Measurements from ENCODE around the gene TMC8.
A peak's percentile ranks its signal among the peaks of the same experiment; 100 is the strongest.

TMC8 gene

DNA sequence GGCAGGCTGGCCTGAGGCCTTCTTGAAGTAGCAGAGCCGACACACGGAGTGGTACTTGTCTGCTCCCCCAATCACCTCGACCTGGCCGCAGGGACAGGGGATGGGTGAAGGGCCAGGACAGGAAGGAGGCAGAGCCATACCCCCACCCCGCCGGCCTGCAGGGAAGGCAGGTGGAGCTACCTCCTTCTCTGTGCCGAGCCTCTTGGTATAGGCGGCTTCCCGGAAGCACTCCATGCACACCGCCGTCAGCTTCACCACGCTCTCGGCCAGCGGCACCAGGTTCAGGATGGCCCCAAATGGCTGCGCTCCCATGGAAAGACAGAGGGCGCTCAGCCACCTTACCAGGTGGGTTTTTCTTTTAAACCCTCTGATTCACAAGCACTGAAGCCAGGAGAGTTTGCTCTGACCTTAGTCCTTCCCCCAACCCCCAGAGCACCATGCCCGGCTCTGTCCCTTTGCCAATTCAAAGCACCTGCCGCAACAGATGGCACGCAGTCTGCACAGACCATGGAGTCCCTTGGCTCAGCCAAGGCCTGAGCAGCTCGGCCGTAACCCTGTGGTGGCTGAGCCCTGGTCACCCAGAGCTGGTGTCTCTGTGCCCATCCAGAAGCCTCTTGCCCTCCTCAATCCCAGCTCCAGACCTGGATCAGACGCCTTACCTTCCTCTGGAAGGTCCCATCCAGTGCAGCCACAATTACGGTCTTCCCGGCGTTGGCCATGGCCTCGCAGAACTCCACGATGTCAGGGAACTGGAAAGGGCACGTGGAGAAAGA is 44.5 kb downstream of the TMC8 start:
- Histone ChIP-seq H3K79me2 (ENCODE audit: low read length) (peaks cover 32% of the 10 kb centered on the region), H3K27ac (ENCODE audit: low read length) (peak overlapping the region; percentile 96), H3K9ac (ENCODE audit: low read length) (peak overlapping the region; percentile 65), H3K9me3 (ENCODE audit: insufficient read depth, low read length) (no peaks in the 10 kb centered on the region), H3K4me2 (ENCODE audit: low read length) (peak overlapping the region; percentile 99), H2AFZ (ENCODE audit: low read depth, low read length) (no peak overlapping the region), H3K4me3 (ENCODE audit: low read length) (peak overlapping the region; percentile 6; the same call in 1 of the 2 replicates), H3K4me1 (ENCODE audit: low read length) (peaks cover 72% of the 10 kb centered on the region), H4K20me1 (ENCODE audit: insufficient read depth, low read length) (peaks cover 14% of the 10 kb centered on the region; the same call in 1 of the 2 replicates), H3K27me3 (ENCODE audit: low read depth, low read length) (no peaks in the 10 kb centered on the region), H3K36me3 (replicated peaks; ENCODE audit: low read depth, low read length) (peaks cover 70% of the 10 kb centered on the region)
- TF ChIP-seq CTCF (IDR thresholded peaks at IDR 0.05; ENCODE audit: low read depth, low read length) (peak; percentile 42), EZH2phosphoT487 (IDR thresholded peaks at IDR 0.05; ENCODE audit: low read depth) (no peak)

- Histone ChIP-seq H3K79me2 (ENCODE audit: low read length) (peaks cover 26% of the 10 kb centered on the region), H3K27ac (ENCODE audit: low read length) (peak overlapping the region; percentile 96), H3K27me3 (ENCODE audit: low read depth, low read length) (no peaks in the 10 kb centered on the region), H3K36me3 (replicated peaks; ENCODE audit: low read depth, low read length) (peaks cover 69% of the 10 kb centered on the region), H2AFZ (ENCODE audit: low read depth, low read length) (no peak overlapping the region), H3K4me1 (ENCODE audit: low read length) (peaks cover 66% of the 10 kb centered on the region), H3K4me3 (ENCODE audit: low read length) (no peak overlapping the region), H3K4me2 (ENCODE audit: low read length) (no peak overlapping the region), H4K20me1 (ENCODE audit: insufficient read depth, low read length) (peaks cover 10% of the 10 kb centered on the region; the same call in 1 of the 2 replicates), H3K9ac (ENCODE audit: low read length) (no peak overlapping the region), H3K9me3 (ENCODE audit: insufficient read depth, low read length) (no peaks in the 10 kb centered on the region)
- TF ChIP-seq CTCF (IDR thresholded peaks at IDR 0.05; ENCODE audit: low read depth, low read length) (no peak), EZH2phosphoT487 (IDR thresholded peaks at IDR 0.05; ENCODE audit: low read depth) (no peak)
Observed at GRCh38 chr17:78175643-78175981, 45.0 kb downstream of the TMC8 start.

DNA sequence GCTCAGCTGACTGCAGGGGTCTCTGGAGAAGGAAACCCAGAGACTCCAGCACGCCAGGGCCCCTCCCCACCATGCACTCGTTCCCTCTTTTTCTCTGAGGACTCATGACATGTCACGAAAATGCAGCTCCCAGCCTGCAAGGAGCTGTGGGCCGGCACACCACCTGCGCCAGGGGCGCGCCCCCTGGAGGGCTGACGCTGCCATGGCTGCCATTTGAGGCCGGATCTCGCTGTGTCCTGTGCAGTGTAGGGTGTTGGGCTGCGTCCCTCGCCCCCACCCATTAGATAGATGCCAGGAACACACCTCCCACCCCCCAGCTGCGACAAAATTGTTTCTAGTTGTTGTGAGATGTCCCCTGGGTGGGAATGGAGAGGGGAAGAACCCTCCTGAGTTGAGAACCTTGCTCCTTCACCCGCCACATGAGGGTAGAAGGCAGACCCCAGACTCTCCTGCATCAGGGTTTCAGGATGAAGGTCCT is 46.0 kb downstream of the TMC8 start:
- no peak overlapping the region for H3K4me3 ChIP-seq (ENCODE audit: low read length)
- H3K4me2 ChIP-seq (ENCODE audit: low read length), result peak overlapping the region; percentile 24
- H3K9me3 ChIP-seq (ENCODE audit: insufficient read depth, low read length), result no peaks in the 10 kb centered on the region
- H3K79me2 ChIP-seq (ENCODE audit: low read length), result peaks cover 16% of the 10 kb centered on the region
- peak; percentile 88 for TF ChIP-seq CTCF (IDR thresholded peaks at IDR 0.05; ENCODE audit: low read depth, low read length)
- no peak for TF ChIP-seq EZH2phosphoT487 (IDR thresholded peaks at IDR 0.05; ENCODE audit: low read depth)
- H4K20me1 ChIP-seq (ENCODE audit: insufficient read depth, low read length), result peaks cover 4% of the 10 kb centered on the region; the same call in 1 of the 2 replicates
- peaks cover 62% of the 10 kb centered on the region for H3K36me3 ChIP-seq (replicated peaks; ENCODE audit: low read depth, low read length)
- peak overlapping the region; percentile 9; the same call in 1 of the 2 replicates for H3K9ac ChIP-seq (ENCODE audit: low read length)
- H3K27me3 ChIP-seq (ENCODE audit: low read depth, low read length), result no peaks in the 10 kb centered on the region
- peak overlapping the region; percentile 96 for H3K27ac ChIP-seq (ENCODE audit: low read length)
- no peak overlapping the region for H2AFZ ChIP-seq (ENCODE audit: low read depth, low read length)
- H3K4me1 ChIP-seq (ENCODE audit: low read length), result peaks cover 56% of the 10 kb centered on the region

DNA sequence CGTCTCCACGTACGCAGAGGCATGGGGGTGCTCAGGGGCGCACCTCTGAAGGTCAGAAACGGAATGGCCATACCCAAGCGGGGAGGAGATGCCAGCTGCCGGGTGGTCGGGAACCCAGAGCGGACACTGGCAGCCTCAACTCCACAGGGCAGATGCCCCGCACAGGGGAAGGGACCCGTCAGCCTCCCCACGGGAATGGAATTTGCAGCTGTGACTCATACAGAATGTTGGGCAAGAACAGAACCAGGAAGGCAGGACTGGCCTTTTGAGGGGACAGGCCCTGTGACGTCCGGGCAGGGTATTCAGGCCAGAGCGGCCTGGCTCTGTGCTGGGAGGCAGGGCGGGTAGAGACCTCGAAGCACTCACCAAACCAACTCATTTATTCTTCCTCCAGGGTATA is 48.8 kb downstream of the TMC8 start:
- Histone ChIP-seq H3K9ac (ENCODE audit: low read length) (no peak overlapping the region), H3K36me3 (replicated peaks; ENCODE audit: low read depth, low read length) (peaks cover 63% of the 10 kb centered on the region), H4K20me1 (ENCODE audit: insufficient read depth, low read length) (no peaks in the 10 kb centered on the region), H3K4me1 (ENCODE audit: low read length) (peaks cover 28% of the 10 kb centered on the region), H3K79me2 (ENCODE audit: low read length) (no peaks in the 10 kb centered on the region), H2AFZ (ENCODE audit: low read depth, low read length) (no peak overlapping the region), H3K4me2 (ENCODE audit: low read length) (no peak overlapping the region), H3K9me3 (ENCODE audit: insufficient read depth, low read length) (no peaks in the 10 kb centered on the region), H3K27me3 (ENCODE audit: low read depth, low read length) (no peaks in the 10 kb centered on the region), H3K27ac (ENCODE audit: low read length) (no peak overlapping the region), H3K4me3 (ENCODE audit: low read length) (no peak overlapping the region)
- TF ChIP-seq EZH2phosphoT487 (IDR thresholded peaks at IDR 0.05; ENCODE audit: low read depth) (no peak), CTCF (IDR thresholded peaks at IDR 0.05; ENCODE audit: low read depth, low read length) (no peak)

Data from OCI-LY3 (cell line).